Caco-2 (cell line): ENCODE results near the gene CFAP54. TPM values are rescaled to one million over a fixed set of nuclear protein-coding genes. Genes with fewer than 3 reads are reported as not detected.

Experiments used
- BruUV-seq: library from RNA; stranded (reverse); fragments of 400-500 nt; replicated peaks from 2 replicates; lab custom pipeline; 2021; lab: Mats Ljungman, UMichigan
- CTCF ChIA-PET: fragments of 300-600 bp; sonication (Branson Sonifier 250); formaldehyde crosslinking; loops from one replicate; lab custom pipeline; 2022; ENCODE audit warnings: antibody characterized with exemption; lab: Charles Lee
- POLR2A ChIA-PET: fragments of 300-600 bp; sonication (Branson Sonifier 250); formaldehyde crosslinking; loops from one replicate; lab custom pipeline; 2022; ENCODE audit warnings: antibody characterized with exemption; lab: Charles Lee
- DNase-seq, 2 experiments: peaks; one replicate each; pipeline versions ENCODE4 v3.0.0 to v3.0.0-alpha.2; 2020 to 2022
- H3K27me3 ChIP-seq: replicated peaks from 2 replicates; pipeline ENCODE4 v1.6.0; 2011; ENCODE audit warnings: low read length; ENCODE audit not compliant: control insufficient read depth, insufficient read depth
- H3K36me3 ChIP-seq: 2 replicates; pipeline ENCODE4 v1.5.1; 2011; ENCODE audit warnings: low read length; ENCODE audit not compliant: control insufficient read depth, insufficient read depth
- H3K4me1 ChIP-seq: fragments of 250-450 bp; sonication (Bioruptor Pico); 2 replicates; pipeline ENCODE4 v1.5.1; 2020; ENCODE audit warnings: mild to moderate bottlenecking
- H3K4me3 ChIP-seq: 2 replicates; pipeline ENCODE4 v1.5.1; 2011; ENCODE audit warnings: low read depth, mild to moderate bottlenecking, control low read depth, low read length
- H3K9me3 ChIP-seq: fragments of 250-450 bp; sonication (Bioruptor Pico); 2 replicates; pipeline ENCODE4 v1.5.1; 2020; ENCODE audit warnings: mild to moderate bottlenecking, moderate library complexity
- H3K27ac Mint-ChIP-seq: one replicate; pipeline ENCODE4 v1.8.0; 2022; ENCODE audit warnings: mixed read lengths; ENCODE audit not compliant: unreplicated experiment
- H3K27me3 Mint-ChIP-seq: one replicate; pipeline ENCODE4 v1.8.0; 2022; ENCODE audit warnings: mixed read lengths; ENCODE audit not compliant: insufficient read depth, unreplicated experiment
- H3K36me3 Mint-ChIP-seq: one replicate; pipeline ENCODE4 v1.8.0; 2022; ENCODE audit warnings: mild to moderate bottlenecking, mixed read lengths; ENCODE audit not compliant: insufficient read depth, unreplicated experiment
- H3K4me1 Mint-ChIP-seq: one replicate; pipeline ENCODE4 v1.8.0; 2022; ENCODE audit warnings: low read depth, mixed read lengths; ENCODE audit not compliant: unreplicated experiment
- H3K4me3 Mint-ChIP-seq: one replicate; pipeline ENCODE4 v1.8.0; 2022; ENCODE audit warnings: mild to moderate bottlenecking, moderate library complexity, mixed read lengths; ENCODE audit not compliant: unreplicated experiment
- H3K9me3 Mint-ChIP-seq: one replicate; pipeline ENCODE4 v1.8.0; 2022; ENCODE audit warnings: mixed read lengths; ENCODE audit not compliant: unreplicated experiment
- CTCF ChIP-seq, 2 experiments: fragments of 200-600 bp in 1 of 2; IDR thresholded peaks; 1 replicate in 1 of 2; 2 replicates in 1 of 2; pipeline versions ENCODE4 v1.5.1 to v1.8.0; 2011 to 2022; ENCODE audit warnings: antibody characterized with exemption in 1 of 2, control low read depth in 1 of 2, inconsistent platforms in 1 of 2, low read depth in 1 of 2, low read length in 1 of 2, mild to moderate bottlenecking in 1 of 2, moderate library complexity in 1 of 2; ENCODE audit not compliant: insufficient read depth in 1 of 2, severe bottlenecking in 1 of 2, unreplicated experiment in 1 of 2
- intact Hi-C: fragments of 100-400 bp; cut with micrococcal nuclease; formaldehyde crosslinking; loops from one replicate; pipeline ENCODE4 v1.10.0; 2022; ENCODE audit not compliant: unreplicated experiment
- total RNA-seq: library from RNA; stranded (reverse); gene quantifications from 2 replicates; pipeline ENCODE4 v1.2.3, GENCODE V29; 2022

Gene CFAP54
- total RNA-seq, 1 experiment from 2014 or later = 0.14 TPM

DNA sequence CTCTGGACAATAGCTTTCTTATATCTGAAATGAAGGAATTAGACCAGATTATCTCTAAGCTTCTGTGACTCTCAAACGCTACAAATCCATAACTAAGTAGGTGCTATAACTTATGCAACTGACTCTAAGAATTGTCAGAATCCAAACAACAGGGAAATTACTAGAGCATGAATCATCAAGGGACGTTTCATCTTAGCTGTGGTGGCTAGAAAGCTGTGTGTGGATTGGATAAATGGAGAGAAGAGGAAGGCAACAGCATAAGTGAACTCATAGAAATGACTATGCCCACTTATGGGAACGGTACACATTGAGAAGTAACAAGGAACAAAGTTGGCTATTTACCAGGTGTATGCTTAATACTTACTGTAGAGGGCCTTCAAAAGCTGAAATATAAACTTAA, 321.7 kb downstream of the CFAP54 start:
- H3K27me3 ChIP-seq = no peaks in the 10 kb centered on the region
- no peak overlapping the region for H3K4me3 ChIP-seq
- peak overlapping the region; percentile 14 for H3K4me3 Mint-ChIP-seq
- POLR2A ChIA-PET = interaction anchor here (0.6 kb wide), 1 partner anchor 1782 kb away, joined by 4 read pairs; no protein-coding TSS in a partner anchor
- H3K9me3 Mint-ChIP-seq = peaks cover 34% of the 10 kb centered on the region
- peaks cover 24% of the 10 kb centered on the region for H3K4me1 ChIP-seq
- H3K36me3 Mint-ChIP-seq = no peaks in the 10 kb centered on the region
- no peaks in the 10 kb centered on the region for H3K27me3 Mint-ChIP-seq
- DNase-seq = peak in 1 of 2 experiments; percentile 30
- CTCF ChIA-PET = no interaction called here
- no peaks in the 10 kb centered on the region for H3K9me3 ChIP-seq
- no peak for TF ChIP-seq CTCF (IDR thresholded peaks at IDR 0.05; ENCODE audit: insufficient read depth in 1 of 2, low read depth in 1 of 2, low read length in 1 of 2, severe bottlenecking in 1 of 2, unreplicated experiment in 1 of 2)
- peak overlapping the region; percentile 88 for H3K27ac Mint-ChIP-seq
- H3K36me3 ChIP-seq = no peaks in the 10 kb centered on the region
- intact Hi-C loops = loop anchor here (5.0 kb wide), 1 partner anchor 51 kb away; no protein-coding TSS in a partner anchor
- H3K4me1 Mint-ChIP-seq = peaks cover 32% of the 10 kb centered on the region
- BruUV-seq = no TSS peak

- CTCF ChIA-PET = no interaction called here
- peak overlapping the region; percentile 21 for H3K27ac Mint-ChIP-seq
- Histone ChIP-seq H3K9me3 (no peaks in the 10 kb centered on the region), H3K27me3 (no peaks in the 10 kb centered on the region), H3K36me3 (no peaks in the 10 kb centered on the region), H3K4me1 (peaks cover 24% of the 10 kb centered on the region), H3K4me3 (no peak overlapping the region)
- no peak for DNase-seq
- H3K27me3 Mint-ChIP-seq = no peaks in the 10 kb centered on the region
- POLR2A ChIA-PET = no interaction called here
- intact Hi-C loops = loop anchor here (5.0 kb wide), 1 partner anchor 50 kb away; no protein-coding TSS in a partner anchor
- H3K36me3 Mint-ChIP-seq = no peaks in the 10 kb centered on the region
- BruUV-seq = no TSS peak
- no peak overlapping the region for H3K4me3 Mint-ChIP-seq
- H3K4me1 Mint-ChIP-seq = peaks cover 32% of the 10 kb centered on the region
- peaks cover 34% of the 10 kb centered on the region for H3K9me3 Mint-ChIP-seq
- no peak for TF ChIP-seq CTCF (IDR thresholded peaks at IDR 0.05; ENCODE audit: insufficient read depth in 1 of 2, low read depth in 1 of 2, low read length in 1 of 2, severe bottlenecking in 1 of 2, unreplicated experiment in 1 of 2)
Observed at GRCh38 chr12:96812153-96812552, 322.8 kb downstream of the CFAP54 start.

- DNase-seq = no peak
- Mint-ChIP-seq H3K27me3 (no peaks in the 10 kb centered on the region), H3K9me3 (peaks cover 23% of the 10 kb centered on the region), H3K27ac (no peak overlapping the region), H3K4me1 (peaks cover 31% of the 10 kb centered on the region), H3K4me3 (no peak overlapping the region), H3K36me3 (no peaks in the 10 kb centered on the region)
- intact Hi-C loops = loop anchor here (5.0 kb wide), 1 partner anchor 48 kb away; no protein-coding TSS in a partner anchor
- peaks cover 24% of the 10 kb centered on the region for H3K4me1 ChIP-seq
- H3K9me3 ChIP-seq = no peaks in the 10 kb centered on the region
- BruUV-seq = no TSS peak
- H3K36me3 ChIP-seq = no peaks in the 10 kb centered on the region
- H3K27me3 ChIP-seq = no peaks in the 10 kb centered on the region
- ChIA-PET POLR2A (no interaction called here), CTCF (no interaction called here)
- no peak overlapping the region for H3K4me3 ChIP-seq
- TF ChIP-seq CTCF (IDR thresholded peaks at IDR 0.05; ENCODE audit: insufficient read depth in 1 of 2, low read depth in 1 of 2, low read length in 1 of 2, severe bottlenecking in 1 of 2, unreplicated experiment in 1 of 2) = no peak
Observed at GRCh38 chr12:96814200-96814599, 324.8 kb downstream of the CFAP54 start.
